SH-SY5Y (cell line): Measurements from ENCODE around the gene CTU1.

Experiments
- GATA2 ChIP-seq: IDR thresholded peaks from 2 replicates; pipeline ENCODE4 v1.6.1; 2011; ENCODE audit warnings: mild to moderate bottlenecking, low read depth, low read length
- GATA3 ChIP-seq: IDR thresholded peaks from 2 replicates; pipeline ENCODE4 v1.6.1; 2011; ENCODE audit warnings: low read depth, mild to moderate bottlenecking, low read length, moderate library complexity

DNA sequence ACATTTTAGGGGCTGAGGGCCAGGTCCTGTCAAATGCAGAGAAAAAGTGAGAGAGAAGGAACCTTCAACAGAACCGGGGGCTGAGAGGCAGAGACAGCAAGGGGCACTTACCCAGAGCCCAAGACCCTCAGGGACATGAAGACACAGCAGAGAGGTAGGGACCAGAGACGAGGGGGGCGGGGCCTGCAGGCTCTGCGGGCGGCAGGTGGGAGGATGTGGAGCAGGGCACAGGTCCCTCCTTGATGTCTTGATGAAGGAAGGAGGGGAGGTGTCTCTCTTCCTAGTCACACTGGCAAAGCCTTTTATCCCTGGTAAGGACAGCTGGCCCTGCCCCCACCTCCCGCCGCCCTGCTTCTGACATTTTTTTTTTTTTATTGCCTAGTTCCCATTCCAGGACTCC lies 25.6 kb downstream of the CTU1 start, which contains the start of gene KLK14:
- TF ChIP-seq GATA2 (no peak), GATA3 (no peak)
